H1 (cell line): ENCODE measurements around the gene RICTOR. TPM values are rescaled to one million over a fixed set of nuclear protein-coding genes. Genes with fewer than 3 reads are reported as not detected.

Experiments used
- CTCF ChIA-PET: fragments of 300-600 bp; sonication (Branson Sonifier 250); formaldehyde crosslinking; loops from one replicate; lab custom pipeline; 2021; ENCODE audit not compliant: partially characterized antibody; lab: Charles Lee
- POLR2A ChIA-PET: fragments of 300-600 bp; sonication (Branson Sonifier 250); formaldehyde crosslinking; loops from one replicate; lab custom pipeline; 2021; ENCODE audit warnings: inconsistent platforms; ENCODE audit not compliant: partially characterized antibody; lab: Charles Lee
- DNase-seq, 2 experiments: peaks; one replicate each; pipeline versions ENCODE4 v3.0.0 to v3.0.0-alpha.2; 2010 to 2022; ENCODE audit warnings: low spot score in 2 of 2, low read depth in 1 of 2, mixed read lengths in 1 of 2
- FAIRE-seq: peaks from 2 replicates; lab custom pipeline; 2011; peaks lifted over from hg19 to GRCh38; lab: Jason Lieb, UNC
- H2AFZ ChIP-seq: 2 replicates; pipeline ENCODE4 v1.8.1; 2012; ENCODE audit warnings: low read length, inconsistent platforms
- H2AK5ac ChIP-seq: 2 replicates; pipeline ENCODE4 v1.6.1; 2013; ENCODE audit warnings: low read depth, low read length
- H2BK120ac ChIP-seq: replicated peaks from 2 replicates; pipeline ENCODE3; 2013; ENCODE audit warnings: low read depth, low read length, inconsistent platforms
- H2BK12ac ChIP-seq: 2 replicates; pipeline ENCODE4 v1.6.1; 2013; ENCODE audit warnings: low read depth, low read length
- H2BK15ac ChIP-seq: 2 replicates; pipeline ENCODE4 v1.6.1; 2013; ENCODE audit warnings: low read length
- H2BK20ac ChIP-seq: 2 replicates; pipeline ENCODE4 v1.6.1; 2013; ENCODE audit warnings: low read length
- H2BK5ac ChIP-seq: 2 replicates; pipeline ENCODE4 v1.6.1; 2013; ENCODE audit warnings: low read depth, low read length
- H3K14ac ChIP-seq: 2 replicates; pipeline ENCODE4 v1.6.1; 2013; ENCODE audit warnings: inconsistent platforms; ENCODE audit not compliant: insufficient read length
- H3K18ac ChIP-seq: 2 replicates; pipeline ENCODE4 v1.6.1; 2013; ENCODE audit warnings: low read length; ENCODE audit errors: extremely low read depth
- H3K23ac ChIP-seq: 2 replicates; pipeline ENCODE4 v1.6.1; 2013; ENCODE audit warnings: inconsistent platforms; ENCODE audit not compliant: insufficient read length
- H3K23me2 ChIP-seq: 2 replicates; pipeline ENCODE4 v1.6.1; 2013; ENCODE audit warnings: low read depth, low read length
- H3K27ac ChIP-seq: 2 replicates; pipeline ENCODE4 v1.6.1; 2011; ENCODE audit warnings: low read depth, low read length, inconsistent platforms
- H3K27me3 ChIP-seq, 4 experiments: replicated peaks in 1 of 4; 1 replicate in 1 of 4; 2 replicates in 3 of 4; pipeline versions ENCODE4 v1.6.1 to v1.8.1; 2011 to 2013; ENCODE audit warnings: low read length in 3 of 4, mild to moderate bottlenecking in 3 of 4, inconsistent platforms in 2 of 4, mixed read lengths in 2 of 4, moderate library complexity in 1 of 4; ENCODE audit not compliant: control insufficient read depth in 3 of 4, insufficient read depth in 3 of 4; ENCODE audit errors: extremely low read depth in 1 of 4
- H3K36me3 ChIP-seq, 4 experiments: 2 replicates each; pipeline versions ENCODE4 v1.6.1 to v1.8.1; 2011 to 2013; ENCODE audit warnings: mild to moderate bottlenecking in 4 of 4, low read length in 3 of 4, moderate library complexity in 2 of 4, control low read depth in 1 of 4, inconsistent platforms in 1 of 4; ENCODE audit not compliant: insufficient read depth in 4 of 4, control insufficient read depth in 2 of 4
- H3K4ac ChIP-seq: replicated peaks from 2 replicates; pipeline ENCODE3; 2013; ENCODE audit warnings: low read length, low read depth, mixed read lengths, inconsistent platforms; ENCODE audit not compliant: insufficient read length
- H3K4me1 ChIP-seq, 4 experiments: replicated peaks in 1 of 4; 1 replicate in 1 of 4; 2 replicates in 3 of 4; pipeline versions ENCODE4 v1.6.1 to v1.8.1; 2011 to 2013; ENCODE audit warnings: low read length in 3 of 4, inconsistent platforms in 2 of 4, mixed read lengths in 1 of 4; ENCODE audit not compliant: insufficient read depth in 4 of 4, control insufficient read depth in 3 of 4
- H3K4me2 ChIP-seq, 2 experiments: 2 replicates each; pipeline versions ENCODE4 v1.6.1 to v1.8.1; 2011 to 2013; ENCODE audit warnings: low read depth in 2 of 2, low read length in 2 of 2, control low read depth in 1 of 2, inconsistent platforms in 1 of 2, mild to moderate bottlenecking in 1 of 2; ENCODE audit not compliant: insufficient read depth in 1 of 2
- H3K4me3 ChIP-seq, 4 experiments: fragments of 200-600, 300-600 bp in 1 of 4; sonication (generic), shearing (Covaris generic), sonication (Bioruptor Twin) in 1 of 4; 2 replicates each; pipeline versions ENCODE4 v1.5.1 to v1.8.1; 2011 to 2016; ENCODE audit warnings: low read length in 4 of 4, low read depth in 3 of 4, control low read depth in 2 of 4, inconsistent platforms in 2 of 4, mild to moderate bottlenecking in 2 of 4, mixed read lengths in 1 of 4, moderate library complexity in 1 of 4; ENCODE audit not compliant: insufficient read depth in 2 of 4; ENCODE audit errors: extremely low read depth in 1 of 4
- H3K56ac ChIP-seq: replicated peaks from 2 replicates; pipeline ENCODE3; 2013; ENCODE audit warnings: low read depth, mild to moderate bottlenecking, mixed read lengths, low read length, inconsistent platforms; ENCODE audit not compliant: insufficient read length
- H3K79me1 ChIP-seq: 2 replicates; pipeline ENCODE4 v1.6.1; 2013; ENCODE audit warnings: low read depth, low read length, control low read depth
- H3K79me2 ChIP-seq, 2 experiments: 2 replicates each; pipeline versions ENCODE4 v1.6.1 to v1.8.1; 2012 to 2013; ENCODE audit warnings: low read length in 2 of 2, mild to moderate bottlenecking in 2 of 2, inconsistent platforms in 1 of 2; ENCODE audit not compliant: insufficient read depth in 2 of 2, control insufficient read depth in 1 of 2
- H3K9ac ChIP-seq, 4 experiments: replicated peaks in 1 of 4; 1 replicate in 1 of 4; 2 replicates in 3 of 4; pipeline versions ENCODE4 v1.6.1 to v1.8.1; 2011 to 2013; ENCODE audit warnings: low read depth in 3 of 4, low read length in 3 of 4, control low read depth in 2 of 4, mild to moderate bottlenecking in 2 of 4, moderate library complexity in 2 of 4, inconsistent platforms in 1 of 4; ENCODE audit errors: extremely low read depth in 1 of 4
- H3K9me3 ChIP-seq, 2 experiments: 2 replicates each; pipeline versions ENCODE4 v1.6.1 to v1.8.1; 2012 to 2013; ENCODE audit warnings: mild to moderate bottlenecking in 2 of 2, moderate library complexity in 2 of 2, control low read depth in 1 of 2, inconsistent platforms in 1 of 2, low read depth in 1 of 2, low read length in 1 of 2, mixed read lengths in 1 of 2; ENCODE audit not compliant: insufficient read depth in 2 of 2
- H4K20me1 ChIP-seq, 2 experiments: replicated peaks in 1 of 2; 2 replicates each; pipeline versions ENCODE3 to v1.8.1; 2011 to 2013; ENCODE audit warnings: inconsistent platforms in 2 of 2, low read length in 2 of 2, mild to moderate bottlenecking in 1 of 2; ENCODE audit not compliant: insufficient read depth in 2 of 2, control insufficient read depth in 1 of 2
- H4K5ac ChIP-seq: 2 replicates; pipeline ENCODE4 v1.6.1; 2013; ENCODE audit warnings: low read length, low read depth, mixed read lengths, inconsistent platforms; ENCODE audit not compliant: insufficient read length
- H4K8ac ChIP-seq: 2 replicates; pipeline ENCODE4 v1.8.0; 2013; ENCODE audit warnings: mild to moderate bottlenecking, moderate library complexity, low read length, inconsistent platforms; ENCODE audit not compliant: insufficient read depth; ENCODE audit errors: extremely low read depth
- H4K91ac ChIP-seq: replicated peaks from 2 replicates; pipeline ENCODE3; 2013; ENCODE audit warnings: low read length, mixed read lengths, inconsistent platforms; ENCODE audit not compliant: insufficient read length
- SUZ12 ChIP-seq: fragments of 200-600 bp; sonication (generic); IDR thresholded peaks from 2 replicates; pipeline ENCODE4 v1.6.1; 2012; ENCODE audit warnings: mild to moderate bottlenecking, inconsistent platforms, low read length, moderate library complexity, mixed read lengths
- WGBS, 2 experiments: shearing (Covaris generic) in 1 of 2; methylation state at CpG; one replicate each; pipeline versions ENCODE4 v1.1.6 to v1.1.7; 2013 to 2015; ENCODE audit warnings: low lambda C conversion rate in 2 of 2, mixed read lengths in 2 of 2, inconsistent platforms in 1 of 2, low coverage in 1 of 2, missing lambda C conversion rate in 1 of 2; ENCODE audit not compliant: insufficient replicate concordance in 2 of 2, insufficient coverage in 1 of 2, insufficient read length in 1 of 2; ENCODE audit errors: extremely low coverage in 1 of 2, missing lambda C conversion rate in 1 of 2; 5-methylcytosine and 5-hydroxymethylcytosine counted together
- polyA plus RNA-seq, 7 experiments: library from polyadenylated mRNA; depleted of rRNA in 3 of 7; stranded (reverse) in 5 of 7; unstranded in 2 of 7; fragments of >200 nt in 5 of 7; fragments of 200-250 nt in 2 of 7; gene quantifications; 1 replicate in 5 of 7; 2 replicates in 1 of 7; 4 replicates in 1 of 7; pipeline versions ENCODE4 v1.2.1 to v1.2.3, GENCODE V29; 2011 to 2013; ENCODE audit warnings: missing spikeins in 2 of 7, mixed read lengths in 2 of 7
- total RNA-seq: library from RNA; stranded (reverse); fragmentation: NEBNext Ultra II Directional; extraction: Animal tissue kit (Norgen Biotek cat#: 25700); gene quantifications from 2 replicates; pipeline ENCODE4 v1.2.1, GENCODE V29; 2021

The RICTOR gene
- total and polyA plus RNA-seq, 2 of the 8 experiments (the other 6 are each of a cell fraction or from before 2014, with no cell fraction given): 4.3 to 26.6 TPM

DNA sequence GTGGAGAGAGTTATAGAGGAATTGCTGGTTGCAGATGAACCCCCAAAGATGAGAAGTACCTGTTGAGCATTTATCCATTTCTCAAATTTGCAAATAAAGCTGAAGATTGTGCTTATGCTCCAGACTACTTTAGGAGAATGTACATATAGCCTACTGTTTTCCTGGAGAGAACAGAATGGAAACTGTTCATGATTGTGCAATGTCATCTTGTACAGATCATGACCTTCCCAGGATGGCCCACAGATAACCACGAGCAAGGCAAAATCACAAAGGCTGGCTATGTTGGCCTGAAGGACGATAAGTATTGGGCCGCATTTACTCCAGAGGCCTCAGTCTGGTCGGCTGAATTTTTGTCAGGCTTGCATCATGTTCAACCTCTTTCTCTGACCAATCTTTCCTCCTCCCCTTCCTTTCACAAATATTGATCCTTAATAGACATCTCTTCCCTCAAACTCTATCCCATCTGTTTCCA is 28.5 kb upstream of the RICTOR start:
- no peak for FAIRE-seq
- H2AFZ ChIP-seq: 0 out of 2 replicates have a peak overlapping the region, but pooled peaks have one; percentile 54
- H3K4ac ChIP-seq: no peak overlapping the region
- H2BK120ac ChIP-seq: no peak overlapping the region
- H3K27me3 ChIP-seq: no peaks in the 10 kb centered on the region
- H4K8ac ChIP-seq: no peak overlapping the region
- no peak overlapping the region for H3K23ac ChIP-seq
- no peaks in the 10 kb centered on the region for H3K23me2 ChIP-seq
- H4K20me1 ChIP-seq: no peaks in the 10 kb centered on the region
- no peak overlapping the region for H2BK12ac ChIP-seq
- H3K18ac ChIP-seq: no peak overlapping the region
- no peaks in the 10 kb centered on the region for H3K4me1 ChIP-seq
- H3K4me2 ChIP-seq: no peak overlapping the region
- H3K4me3 ChIP-seq: no peak overlapping the region
- POLR2A ChIA-PET: no interaction called here
- no peak overlapping the region for H2BK15ac ChIP-seq
- DNase-seq: no peak
- no peaks in the 10 kb centered on the region for H3K79me2 ChIP-seq
- no peak overlapping the region for H2AK5ac ChIP-seq
- H3K9me3 ChIP-seq: no peaks in the 10 kb centered on the region
- no peak overlapping the region for H3K9ac ChIP-seq
- H3K14ac ChIP-seq: no peak overlapping the region
- no peak overlapping the region for H3K27ac ChIP-seq
- 93% methylated on average over 4 of the region's 4 CpGs; no CpG with 5 or more reads in 1 of the 2 experiments for WGBS, 2 experiments
- no peak overlapping the region for H2BK5ac ChIP-seq
- no peaks in the 10 kb centered on the region for H3K79me1 ChIP-seq
- H2BK20ac ChIP-seq: no peak overlapping the region
- TF ChIP-seq SUZ12: no peak
- CTCF ChIA-PET: interaction anchor here (1.3 kb wide), 1 partner anchor 22 kb away, joined by 6 read pairs; no protein-coding TSS in a partner anchor
- H4K91ac ChIP-seq: no peak overlapping the region
- no peak overlapping the region for H4K5ac ChIP-seq
- H3K56ac ChIP-seq: no peak overlapping the region
- no peaks in the 10 kb centered on the region for H3K36me3 ChIP-seq
